ENCODE results near the gene SORCS3.

SORCS3 gene

GRCh38 chr10:104880624-104881398, 239.7 kb downstream of the SORCS3 start:
- no peaks in the 10 kb centered on the region for H3K4me1 Mint-ChIP-seq
- no peak for DNase-seq
- H3K27me3 Mint-ChIP-seq (ENCODE audit: low read depth, poor library complexity), result no peaks in the 10 kb centered on the region
- H3K36me3 Mint-ChIP-seq (ENCODE audit: low read depth), result no peaks in the 10 kb centered on the region
- TF ChIP-seq CTCF (IDR thresholded peaks at IDR 0.05), result no peak
- no peaks in the 10 kb centered on the region for H3K9me3 Mint-ChIP-seq
- H3K4me3 Mint-ChIP-seq, result no peak overlapping the region
- no peak overlapping the region for H3K27ac Mint-ChIP-seq

GRCh38 chr10:104881740-104882139, 240.7 kb downstream of the SORCS3 start:
- H3K4me1 Mint-ChIP-seq, result no peaks in the 10 kb centered on the region
- no peaks in the 10 kb centered on the region for H3K9me3 Mint-ChIP-seq
- no peak for DNase-seq
- TF ChIP-seq CTCF (IDR thresholded peaks at IDR 0.05), result no peak
- no peak overlapping the region for H3K4me3 Mint-ChIP-seq
- no peaks in the 10 kb centered on the region for H3K27me3 Mint-ChIP-seq (ENCODE audit: low read depth, poor library complexity)
- no peaks in the 10 kb centered on the region for H3K36me3 Mint-ChIP-seq (ENCODE audit: low read depth)
- H3K27ac Mint-ChIP-seq, result no peak overlapping the region

GRCh38 chr10:104892879-104893617, 252.0 kb downstream of the SORCS3 start:
- H3K9me3 Mint-ChIP-seq, result peaks cover 24% of the 10 kb centered on the region
- no peak overlapping the region for H3K27ac Mint-ChIP-seq
- H3K27me3 Mint-ChIP-seq (ENCODE audit: low read depth, poor library complexity), result no peaks in the 10 kb centered on the region
- TF ChIP-seq CTCF (IDR thresholded peaks at IDR 0.05), result no peak
- no peak for DNase-seq
- peaks cover 5% of the 10 kb centered on the region for H3K36me3 Mint-ChIP-seq (ENCODE audit: low read depth)
- H3K4me1 Mint-ChIP-seq, result peaks cover 5% of the 10 kb centered on the region
- no peak overlapping the region for H3K4me3 Mint-ChIP-seq

GRCh38 chr10:104893701-104894100, 252.6 kb downstream of the SORCS3 start:
- Mint-ChIP-seq H3K27ac (no peak overlapping the region), H3K4me3 (no peak overlapping the region), H3K27me3 (ENCODE audit: low read depth, poor library complexity) (peaks cover under 1% of the 10 kb centered on the region), H3K9me3 (peaks cover 20% of the 10 kb centered on the region), H3K36me3 (ENCODE audit: low read depth) (peaks cover 5% of the 10 kb centered on the region), H3K4me1 (peaks cover 5% of the 10 kb centered on the region)
- no peak for TF ChIP-seq CTCF (IDR thresholded peaks at IDR 0.05)
- no peak for DNase-seq

GRCh38 chr10:104894681-104895080, 253.6 kb downstream of the SORCS3 start:
- TF ChIP-seq CTCF (IDR thresholded peaks at IDR 0.05), result no peak
- peaks cover 5% of the 10 kb centered on the region for H3K4me1 Mint-ChIP-seq
- no peak overlapping the region for H3K27ac Mint-ChIP-seq
- H3K9me3 Mint-ChIP-seq, result peaks cover 11% of the 10 kb centered on the region
- peaks cover 4% of the 10 kb centered on the region for H3K27me3 Mint-ChIP-seq (ENCODE audit: low read depth, poor library complexity)
- no peak overlapping the region for H3K4me3 Mint-ChIP-seq
- H3K36me3 Mint-ChIP-seq (ENCODE audit: low read depth), result peaks cover 5% of the 10 kb centered on the region
- no peak for DNase-seq
